ENCODE results near the gene KBTBD6.
"Not testable (repeated sequence)": the region's sequence is repeated elsewhere in the genome, so short reads cannot be mapped to it uniquely, and the experiment has no call there.

The KBTBD6 gene, protein sequence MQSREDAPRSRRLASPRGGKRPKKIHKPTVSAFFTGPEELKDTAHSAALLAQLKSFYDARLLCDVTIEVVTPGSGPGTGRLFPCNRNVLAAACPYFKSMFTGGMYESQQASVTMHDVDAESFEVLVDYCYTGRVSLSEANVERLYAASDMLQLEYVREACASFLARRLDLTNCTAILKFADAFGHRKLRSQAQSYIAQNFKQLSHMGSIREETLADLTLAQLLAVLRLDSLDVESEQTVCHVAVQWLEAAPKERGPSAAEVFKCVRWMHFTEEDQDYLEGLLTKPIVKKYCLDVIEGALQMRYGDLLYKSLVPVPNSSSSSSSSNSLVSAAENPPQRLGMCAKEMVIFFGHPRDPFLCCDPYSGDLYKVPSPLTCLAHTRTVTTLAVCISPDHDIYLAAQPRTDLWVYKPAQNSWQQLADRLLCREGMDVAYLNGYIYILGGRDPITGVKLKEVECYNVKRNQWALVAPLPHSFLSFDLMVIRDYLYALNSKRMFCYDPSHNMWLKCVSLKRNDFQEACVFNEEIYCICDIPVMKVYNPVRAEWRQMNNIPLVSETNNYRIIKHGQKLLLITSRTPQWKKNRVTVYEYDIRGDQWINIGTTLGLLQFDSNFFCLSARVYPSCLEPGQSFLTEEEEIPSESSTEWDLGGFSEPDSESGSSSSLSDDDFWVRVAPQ

DNA sequence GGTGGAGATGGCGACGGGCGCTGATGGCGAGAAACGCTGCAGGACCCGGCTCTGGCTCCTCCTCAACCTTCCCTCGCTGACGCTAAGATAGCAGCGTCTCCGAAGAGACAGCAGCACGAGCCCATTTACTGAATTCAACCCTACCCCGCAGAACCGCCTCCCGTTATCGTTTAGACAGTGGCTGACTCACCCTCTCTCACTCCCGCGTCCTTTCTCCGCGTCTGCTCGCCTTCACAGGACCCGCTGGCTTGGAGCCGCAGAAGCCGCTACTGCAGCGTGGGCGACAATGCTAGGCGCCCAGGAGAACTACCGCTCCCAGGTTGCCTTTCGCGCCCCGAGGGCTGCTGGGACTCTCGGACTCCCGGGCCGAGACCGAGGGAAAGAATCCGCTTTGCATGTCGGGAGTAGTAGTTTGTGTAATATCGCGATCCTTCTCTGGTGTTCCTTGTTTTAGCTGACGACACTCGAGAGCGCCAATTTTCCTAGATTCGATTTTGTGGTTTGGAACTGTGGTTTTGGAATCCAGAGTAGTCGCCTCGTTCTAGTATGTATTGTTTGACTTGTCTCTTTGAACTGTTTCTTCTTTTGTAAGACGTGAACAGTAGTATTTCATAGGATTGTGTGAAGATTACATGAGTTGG, at the start of gene KBTBD6:
TSS of gene KBTBD6 (minus strand) at position 291 of the 641 bp plus-strand sequence. CDS start 291 bp downstream, outside the sequence.
- Histone ChIP-seq H3K9ac (ENCODE audit: low read length) (peak within 1 kb of the TSS; percentile 74), H3K4me1 (ENCODE audit: control insufficient read depth, insufficient read depth, low read length) (peaks cover 5% of the 10 kb centered on the region), H3K36me3 (ENCODE audit: control insufficient read depth, insufficient read depth, low read length) (no peaks in the 10 kb centered on the region), H3K4me3 (ENCODE audit: low read length) (peak within 1 kb of the TSS; percentile 49), H3K27me3 (ENCODE audit: control insufficient read depth, insufficient read depth, low read length) (no peaks in the 10 kb centered on the region), H3K9me3 (ENCODE audit: control insufficient read depth, low read length) (no peaks in the 10 kb centered on the region)

DNA sequence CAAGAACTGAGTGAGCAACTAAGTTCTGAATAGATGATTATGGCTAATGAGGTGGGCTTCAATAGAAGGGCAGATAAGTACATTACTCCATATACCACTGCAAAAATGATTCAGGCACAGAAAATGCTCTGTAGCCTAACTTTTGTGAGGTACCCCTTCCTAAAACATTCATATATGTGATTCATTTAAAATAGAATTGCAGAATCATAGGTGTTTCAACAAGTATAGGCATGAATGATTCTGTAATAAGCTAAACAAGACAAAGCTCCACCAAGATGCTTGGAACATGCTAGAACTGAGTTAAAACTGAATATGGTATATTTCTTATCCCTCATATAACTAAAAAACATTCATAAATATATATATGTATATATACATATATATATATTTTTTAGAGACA, 49.6 kb upstream of the KBTBD6 start:
- Histone ChIP-seq H3K9me3 (ENCODE audit: control insufficient read depth, low read length) (no peaks in the 10 kb centered on the region), H3K36me3 (ENCODE audit: control insufficient read depth, insufficient read depth, low read length) (no peaks in the 10 kb centered on the region), H3K9ac (ENCODE audit: low read length) (no peak overlapping the region), H3K4me3 (ENCODE audit: low read length) (no peak overlapping the region), H3K4me1 (ENCODE audit: control insufficient read depth, insufficient read depth, low read length) (no peaks in the 10 kb centered on the region), H3K27me3 (ENCODE audit: control insufficient read depth, insufficient read depth, low read length) (no peaks in the 10 kb centered on the region)

DNA sequence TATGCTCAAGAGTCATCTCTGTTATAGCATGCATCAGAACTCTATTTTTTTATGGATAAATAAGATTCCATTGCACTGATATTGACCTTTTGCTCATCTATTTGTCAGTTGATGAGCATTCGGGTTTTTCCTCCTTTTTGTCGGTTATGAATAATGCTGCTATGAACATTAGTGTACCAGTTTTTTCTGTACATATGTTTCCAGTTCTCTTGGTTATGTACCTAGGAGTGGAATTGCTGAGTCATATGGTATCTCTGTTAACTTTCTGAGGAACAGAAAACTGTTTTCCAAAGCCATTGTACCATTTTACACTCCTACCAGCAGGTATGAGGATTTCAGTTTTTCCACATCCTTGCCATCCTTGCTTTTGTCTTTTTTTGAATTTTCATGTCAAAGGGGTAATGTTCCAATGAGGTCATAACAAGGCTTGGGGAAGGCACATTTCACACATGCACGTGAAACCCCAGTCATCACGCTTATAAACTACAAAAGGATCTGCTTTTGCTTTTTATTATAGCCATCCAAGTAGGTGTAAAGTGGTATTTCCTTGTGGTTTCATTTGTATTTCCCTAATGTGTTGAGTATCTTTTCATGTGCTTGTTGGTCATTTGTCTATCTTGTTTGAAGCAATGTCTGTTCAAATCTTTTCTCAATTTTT, 47.1 kb upstream of the KBTBD6 start:
- Histone ChIP-seq H3K27me3 (ENCODE audit: control insufficient read depth, insufficient read depth, low read length) (no peaks in the 10 kb centered on the region), H3K9me3 (ENCODE audit: control insufficient read depth, low read length) (no peaks in the 10 kb centered on the region), H3K36me3 (ENCODE audit: control insufficient read depth, insufficient read depth, low read length) (no peaks in the 10 kb centered on the region), H3K4me3 (ENCODE audit: low read length) (no peak overlapping the region), H3K9ac (ENCODE audit: low read length) (no peak overlapping the region), H3K4me1 (ENCODE audit: control insufficient read depth, insufficient read depth, low read length) (no peaks in the 10 kb centered on the region)

DNA sequence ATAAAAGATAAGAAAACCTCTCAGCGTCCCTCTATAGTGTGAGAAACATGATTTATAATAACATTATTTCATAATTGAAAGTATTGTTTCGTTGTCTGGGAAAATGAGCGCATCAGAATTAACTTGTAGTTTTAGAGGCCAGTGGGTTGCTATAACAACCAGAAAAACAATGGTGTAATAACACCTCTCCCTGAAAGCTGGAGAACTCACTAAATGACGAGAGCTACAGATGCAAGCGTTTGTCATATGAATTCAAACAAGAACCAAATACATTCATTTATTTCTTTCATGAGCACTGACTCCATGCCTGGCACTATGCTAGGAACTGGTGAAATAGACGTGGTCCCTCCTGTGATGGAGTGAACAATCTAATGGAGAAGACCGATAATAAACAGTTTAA, 45.4 kb upstream of the KBTBD6 start:
- Histone ChIP-seq H3K9ac (ENCODE audit: low read length) (no peak overlapping the region), H3K4me3 (ENCODE audit: low read length) (no peak overlapping the region), H3K36me3 (ENCODE audit: control insufficient read depth, insufficient read depth, low read length) (no peaks in the 10 kb centered on the region), H3K9me3 (ENCODE audit: control insufficient read depth, low read length) (no peaks in the 10 kb centered on the region), H3K27me3 (ENCODE audit: control insufficient read depth, insufficient read depth, low read length) (no peaks in the 10 kb centered on the region), H3K4me1 (ENCODE audit: control insufficient read depth, insufficient read depth, low read length) (no peaks in the 10 kb centered on the region)

DNA sequence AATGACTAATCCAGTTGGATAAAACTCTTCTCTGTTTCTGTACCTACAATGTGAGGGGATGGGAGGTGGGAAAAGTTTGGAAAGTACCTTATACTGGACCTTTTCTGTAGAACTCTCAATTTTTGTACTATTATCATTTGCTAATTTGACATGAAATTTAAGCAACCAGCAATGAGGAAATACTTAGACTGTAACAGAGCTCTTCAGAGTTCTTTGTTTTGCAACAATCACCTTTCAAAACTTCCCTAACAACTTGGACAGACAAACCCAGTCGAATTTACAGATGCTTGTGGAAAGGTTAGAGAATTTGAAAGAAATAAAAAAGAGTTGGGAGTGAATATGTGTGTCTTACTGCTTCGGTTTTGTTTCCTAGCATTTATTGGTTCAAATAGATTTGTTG, 45.0 kb upstream of the KBTBD6 start:
- no peak overlapping the region for H3K9ac ChIP-seq (ENCODE audit: low read length)

DNA sequence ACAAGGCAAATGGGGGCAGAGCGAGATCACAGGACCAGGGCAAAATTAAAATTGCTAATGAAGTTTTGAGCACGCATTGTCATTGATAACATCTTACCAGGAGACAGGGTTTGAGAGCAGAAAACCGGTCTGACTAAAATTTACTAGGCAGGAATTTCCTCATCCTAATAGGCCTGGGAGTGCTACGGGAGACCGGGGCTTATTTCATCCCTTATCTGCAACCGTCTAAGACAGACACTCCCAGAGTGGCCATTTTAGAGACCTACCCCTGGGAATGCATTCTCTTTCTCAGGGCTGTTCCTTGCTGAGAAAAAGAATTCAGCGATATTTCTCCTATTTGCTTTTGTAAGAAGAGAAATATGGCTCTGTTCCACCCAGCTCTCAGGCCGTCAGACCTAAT, 43.0 kb upstream of the KBTBD6 start:
- H3K36me3 ChIP-seq (ENCODE audit: control insufficient read depth, insufficient read depth, low read length); H3K9me3 ChIP-seq (ENCODE audit: control insufficient read depth, low read length); H3K27me3 ChIP-seq (ENCODE audit: control insufficient read depth, insufficient read depth, low read length); H3K4me3 ChIP-seq (ENCODE audit: low read length); H3K9ac ChIP-seq (ENCODE audit: low read length); H3K4me1 ChIP-seq (ENCODE audit: control insufficient read depth, insufficient read depth, low read length): not testable (repeated sequence)

More for the DNA sequence above, 45.0 kb upstream of the KBTBD6 start:
- H3K4me1 ChIP-seq (ENCODE audit: control insufficient read depth, insufficient read depth, low read length), result no peaks in the 10 kb centered on the region
- H3K27me3 ChIP-seq (ENCODE audit: control insufficient read depth, insufficient read depth, low read length), result no peaks in the 10 kb centered on the region
- no peaks in the 10 kb centered on the region for H3K36me3 ChIP-seq (ENCODE audit: control insufficient read depth, insufficient read depth, low read length)
- no peaks in the 10 kb centered on the region for H3K9me3 ChIP-seq (ENCODE audit: control insufficient read depth, low read length)
- no peak overlapping the region for H3K4me3 ChIP-seq (ENCODE audit: low read length)

DNA sequence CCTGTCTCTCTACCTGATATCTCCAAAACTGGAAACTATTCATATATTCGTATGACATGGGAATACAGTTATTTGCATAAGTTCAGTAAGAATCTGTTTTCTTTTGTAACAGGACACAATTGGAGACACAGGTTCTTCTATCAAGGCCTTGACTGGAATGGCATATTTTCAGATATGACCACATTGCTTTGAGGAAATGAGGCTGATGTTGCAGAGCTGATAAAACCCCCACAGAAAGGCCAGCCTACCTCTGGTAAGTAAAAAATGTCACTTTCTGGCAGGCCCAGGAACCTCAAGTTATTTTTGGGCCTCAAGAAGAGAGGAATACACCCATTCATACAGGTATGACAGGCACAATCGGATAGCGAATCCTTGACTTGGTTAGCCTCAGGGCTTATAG, 29.5 kb upstream of the KBTBD6 start:
- no peaks in the 10 kb centered on the region for H3K4me1 ChIP-seq (ENCODE audit: control insufficient read depth, insufficient read depth, low read length)
- H3K9ac ChIP-seq (ENCODE audit: low read length), result no peak overlapping the region
- no peaks in the 10 kb centered on the region for H3K36me3 ChIP-seq (ENCODE audit: control insufficient read depth, insufficient read depth, low read length)

DNA sequence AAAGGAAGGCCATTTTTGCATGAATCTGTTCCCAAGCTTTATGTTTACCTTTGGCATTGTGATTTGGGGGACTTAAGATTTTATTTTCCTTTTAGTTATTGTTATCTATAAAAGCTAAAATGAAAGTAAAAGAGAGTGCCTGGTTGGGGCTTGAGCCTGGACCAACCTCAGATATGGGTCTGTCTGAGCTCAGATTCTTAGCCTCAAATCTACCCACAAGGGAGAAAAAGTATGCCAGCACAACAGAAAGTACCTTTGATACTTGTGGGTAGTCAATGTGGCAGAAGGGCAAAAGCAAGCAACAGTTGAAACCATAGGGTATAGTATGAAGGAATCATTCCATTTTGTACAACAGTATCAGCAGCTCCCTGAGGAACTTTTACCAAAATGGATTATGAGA, 26.6 kb upstream of the KBTBD6 start:
- Histone ChIP-seq H3K27me3 (ENCODE audit: control insufficient read depth, insufficient read depth, low read length) (no peaks in the 10 kb centered on the region), H3K4me3 (ENCODE audit: low read length) (no peak overlapping the region), H3K9me3 (ENCODE audit: control insufficient read depth, low read length) (no peaks in the 10 kb centered on the region), H3K4me1 (ENCODE audit: control insufficient read depth, insufficient read depth, low read length) (no peaks in the 10 kb centered on the region), H3K36me3 (ENCODE audit: control insufficient read depth, insufficient read depth, low read length) (no peaks in the 10 kb centered on the region), H3K9ac (ENCODE audit: low read length) (no peak overlapping the region)

More for the DNA sequence above, 29.5 kb upstream of the KBTBD6 start:
- no peaks in the 10 kb centered on the region for H3K27me3 ChIP-seq (ENCODE audit: control insufficient read depth, insufficient read depth, low read length)
- no peaks in the 10 kb centered on the region for H3K9me3 ChIP-seq (ENCODE audit: control insufficient read depth, low read length)
- no peak overlapping the region for H3K4me3 ChIP-seq (ENCODE audit: low read length)

DNA sequence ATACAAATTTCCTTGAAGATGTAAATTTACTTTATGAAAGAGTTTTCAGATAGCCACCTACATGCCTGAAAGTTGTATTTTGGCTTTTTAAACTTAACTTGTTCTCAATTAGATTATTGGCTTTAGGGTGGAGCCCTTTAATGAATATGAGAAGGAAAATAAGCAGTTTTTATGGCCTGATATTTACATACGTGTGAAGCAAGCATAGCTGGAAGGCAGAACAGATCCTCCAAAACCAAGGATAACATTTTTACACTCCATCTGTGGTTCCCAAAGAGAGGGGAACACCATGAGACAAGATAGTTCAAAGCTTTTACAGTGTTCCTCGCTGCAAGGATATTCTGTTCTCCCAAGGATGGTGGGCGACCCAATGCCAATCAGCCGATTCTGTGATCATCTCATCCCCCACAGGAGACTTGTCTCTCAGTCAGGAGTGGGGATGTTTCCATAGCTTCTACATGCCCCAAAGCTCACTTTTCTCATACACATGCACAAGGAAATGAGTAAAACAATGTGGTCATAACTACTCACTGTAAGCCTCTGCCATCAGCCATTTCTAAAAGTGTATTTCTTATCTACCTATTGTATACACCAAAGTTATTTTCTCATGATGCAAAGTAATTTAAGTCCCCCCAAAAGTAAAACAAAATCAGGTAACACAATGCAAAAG, 24.6 kb upstream of the KBTBD6 start:
- Histone ChIP-seq H3K9ac (ENCODE audit: low read length) (no peak overlapping the region), H3K36me3 (ENCODE audit: control insufficient read depth, insufficient read depth, low read length) (no peaks in the 10 kb centered on the region), H3K4me1 (ENCODE audit: control insufficient read depth, insufficient read depth, low read length) (no peaks in the 10 kb centered on the region), H3K27me3 (ENCODE audit: control insufficient read depth, insufficient read depth, low read length) (no peaks in the 10 kb centered on the region), H3K9me3 (ENCODE audit: control insufficient read depth, low read length) (no peaks in the 10 kb centered on the region), H3K4me3 (ENCODE audit: low read length) (no peak overlapping the region)

DNA sequence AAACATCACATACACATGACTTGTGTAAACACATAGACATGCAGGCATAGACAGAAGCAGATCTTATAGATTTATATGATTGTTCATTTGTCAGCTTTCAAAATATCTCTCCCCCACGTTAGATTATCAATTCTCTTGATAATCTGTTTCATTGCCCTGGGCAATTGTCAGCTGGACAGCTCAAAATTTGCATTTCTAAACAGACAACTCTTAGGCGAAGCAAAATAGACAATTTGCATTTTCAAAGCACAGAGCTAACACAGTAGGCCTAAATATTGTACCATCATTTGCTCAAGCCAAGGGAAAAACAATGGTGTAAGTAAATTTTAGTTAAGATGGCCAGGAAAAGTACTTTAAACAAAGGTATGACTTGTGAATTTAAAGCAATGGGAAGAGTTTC, 24.0 kb upstream of the KBTBD6 start:
- Histone ChIP-seq H3K36me3 (ENCODE audit: control insufficient read depth, insufficient read depth, low read length) (no peaks in the 10 kb centered on the region), H3K27me3 (ENCODE audit: control insufficient read depth, insufficient read depth, low read length) (no peaks in the 10 kb centered on the region), H3K9ac (ENCODE audit: low read length) (no peak overlapping the region), H3K4me3 (ENCODE audit: low read length) (no peak overlapping the region), H3K4me1 (ENCODE audit: control insufficient read depth, insufficient read depth, low read length) (no peaks in the 10 kb centered on the region), H3K9me3 (ENCODE audit: control insufficient read depth, low read length) (no peaks in the 10 kb centered on the region)

DNA sequence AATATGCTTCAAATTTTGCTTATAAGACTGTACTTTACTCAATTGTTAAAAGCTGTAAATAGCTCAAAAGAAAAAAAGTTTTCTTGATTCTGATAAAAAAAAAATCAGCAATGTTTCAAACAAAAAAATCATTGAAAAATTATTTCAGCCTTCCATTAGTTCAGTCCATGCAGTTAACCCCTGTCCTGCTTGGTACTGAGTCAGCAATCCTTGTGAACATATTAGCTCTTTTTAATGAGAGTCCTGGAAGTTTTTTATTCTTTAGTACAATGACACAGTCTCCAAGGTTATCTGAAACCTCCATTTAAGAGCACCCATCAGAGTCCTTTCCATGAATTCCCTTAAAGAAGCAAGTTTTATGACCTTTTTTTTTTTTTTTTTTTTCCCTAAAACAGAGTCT, 21.4 kb upstream of the KBTBD6 start:
- no peak overlapping the region for H3K9ac ChIP-seq (ENCODE audit: low read length)
- no peaks in the 10 kb centered on the region for H3K27me3 ChIP-seq (ENCODE audit: control insufficient read depth, insufficient read depth, low read length)
- H3K9me3 ChIP-seq (ENCODE audit: control insufficient read depth, low read length), result peaks cover 7% of the 10 kb centered on the region
- H3K4me3 ChIP-seq (ENCODE audit: low read length), result no peak overlapping the region
- H3K36me3 ChIP-seq (ENCODE audit: control insufficient read depth, insufficient read depth, low read length), result no peaks in the 10 kb centered on the region
- H3K4me1 ChIP-seq (ENCODE audit: control insufficient read depth, insufficient read depth, low read length), result no peaks in the 10 kb centered on the region

All from mucosa of stomach (tissue), 1 donor.